ENCODE measurements around the gene FFAR4. TPM values are rescaled to one million over a fixed set of nuclear protein-coding genes. Genes with fewer than 3 reads are reported as not detected.

The FFAR4 gene
- total and polyA plus RNA-seq, 2 of the 8 experiments (the other 6 are each of a cell fraction or from before 2014, with no cell fraction given) = not detected

- TF ChIP-seq CREB1 (IDR thresholded peaks at IDR 0.05) = no peak
Observed at GRCh38 chr10:93615576-93616235, 49.2 kb downstream of the FFAR4 start (continued).

Measured in H1 (cell line).